Activated T-cell treated with anti-CD3 and anti-CD28 coated beads for 48 hours (primary cell): ENCODE results near the gene RASGRF1.
"Not testable (repeated sequence)": the region's sequence is repeated elsewhere in the genome, so short reads cannot be mapped to it uniquely, and the experiment has no call there.

Experiments used
- DNase-seq: peaks from one replicate; pipeline ENCODE4 v3.0.0-alpha.2; 2020; ENCODE audit warnings: low read depth

Gene RASGRF1

DNA sequence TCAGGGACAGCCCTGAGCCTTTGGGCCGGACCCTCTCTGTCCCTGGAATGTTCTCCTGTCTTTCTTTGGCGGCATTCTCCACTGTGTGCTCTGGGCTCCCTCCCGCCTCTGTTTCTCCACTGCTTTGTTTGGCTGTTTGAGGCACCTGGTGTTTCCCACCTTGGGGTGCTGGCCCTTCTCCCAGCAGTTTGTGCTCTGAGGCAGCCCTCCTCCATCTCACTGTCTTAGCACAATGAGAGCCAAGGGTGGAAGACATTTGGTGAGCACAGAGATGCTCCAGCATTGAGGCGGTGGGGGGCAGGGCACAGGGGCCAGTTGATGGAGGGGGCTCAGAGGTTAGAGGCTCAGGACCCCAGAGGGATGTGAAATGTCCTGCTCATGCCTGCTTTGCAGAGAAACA lies 54.3 kb downstream of the RASGRF1 start:
- DNase-seq, result no peak

DNA sequence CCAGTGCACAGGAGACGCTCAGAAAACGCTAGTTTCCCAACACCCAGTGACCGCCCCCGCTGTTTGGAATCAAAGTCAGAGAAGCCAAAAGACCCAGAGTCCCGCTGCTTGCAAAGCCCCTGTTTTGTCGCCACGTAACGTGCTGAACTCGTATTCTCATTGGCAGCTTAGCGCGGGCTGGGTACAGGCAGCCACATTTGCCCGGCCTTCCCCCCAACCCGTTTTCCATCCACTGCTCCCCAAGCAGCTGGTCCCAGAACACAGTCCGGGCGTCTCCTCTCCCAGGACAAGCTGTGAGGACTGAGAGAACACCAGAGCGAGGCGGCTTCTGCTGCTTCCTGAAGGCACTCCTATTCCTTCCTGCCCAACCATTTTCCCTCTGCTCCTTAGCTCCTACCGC lies 54.8 kb downstream of the RASGRF1 start:
- no peak for DNase-seq

GRCh38 chr15:79035111-79035601 lies 55.4 kb downstream of the RASGRF1 start:
- DNase-seq, result no peak

GRCh38 chr15:79034284-79034683 lies 56.3 kb downstream of the RASGRF1 start:
- no peak for DNase-seq

DNA sequence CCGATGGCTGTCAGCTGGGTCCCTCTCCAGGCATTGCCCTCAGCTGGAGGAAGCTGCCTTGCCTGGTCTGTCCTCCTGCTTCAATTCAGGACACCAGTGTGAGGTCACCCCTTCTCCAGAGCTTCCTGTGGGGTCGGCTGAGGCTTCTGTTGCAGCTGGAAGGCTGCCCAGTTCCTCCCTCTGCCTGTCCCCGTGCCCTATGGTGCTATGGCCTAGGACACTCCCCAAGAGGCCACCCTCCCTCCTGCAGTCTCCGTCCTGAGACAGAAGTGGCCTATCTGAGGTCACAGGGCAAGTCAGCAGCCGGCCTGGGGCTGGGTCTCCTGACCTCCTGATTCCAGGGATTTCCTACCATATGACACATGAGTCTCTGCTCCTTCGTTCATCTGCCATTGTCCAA lies 57.9 kb downstream of the RASGRF1 start:
- DNase-seq, result no peak

- DNase-seq, result no peak
Observed at GRCh38 chr15:79031821-79032220, 58.8 kb downstream of the RASGRF1 start.

DNA sequence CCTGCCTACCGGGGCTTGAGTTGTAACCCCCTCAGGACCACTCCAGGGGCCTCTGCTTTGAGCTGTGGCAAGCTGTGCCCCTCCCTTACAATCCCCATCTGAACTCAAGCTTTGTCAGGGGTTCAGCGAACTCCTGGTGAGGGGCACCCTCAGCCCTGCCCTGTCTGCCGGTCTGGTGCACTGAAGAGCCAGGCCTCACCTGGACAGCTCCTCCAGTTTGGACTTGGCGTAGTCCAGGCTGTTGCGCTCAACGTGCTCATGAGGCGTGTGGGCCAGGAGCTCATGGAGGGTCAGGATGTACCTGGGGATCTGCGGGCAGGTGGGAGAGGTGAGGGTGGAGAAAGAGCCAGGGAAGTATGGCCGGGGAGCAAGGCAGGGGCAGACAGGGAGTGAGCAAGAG lies 59.4 kb downstream of the RASGRF1 start:
- no peak for DNase-seq

DNA sequence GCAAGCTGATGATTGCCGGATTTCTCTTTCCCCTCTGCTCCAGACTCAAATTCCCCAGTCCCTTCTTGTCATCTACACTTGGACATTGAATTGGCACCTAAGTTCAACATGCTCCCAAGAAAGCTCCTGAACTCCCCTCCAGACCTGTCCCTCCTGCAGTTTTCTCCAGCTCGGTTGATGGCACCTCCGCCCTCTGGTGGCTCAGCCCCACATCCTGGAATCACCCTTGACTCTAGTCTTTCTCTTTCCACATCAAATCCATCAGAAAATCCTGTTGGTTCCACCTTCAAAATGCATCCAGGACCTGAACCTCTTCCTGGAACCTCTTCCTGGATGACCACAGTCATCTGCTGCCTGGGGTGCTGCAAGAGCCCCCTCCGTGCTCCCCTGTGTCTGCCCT lies 60.1 kb downstream of the RASGRF1 start:
- DNase-seq, result no peak

GRCh38 chr15:79028411-79028964 lies 62.1 kb downstream of the RASGRF1 start:
- peak; percentile 36 for DNase-seq

DNA sequence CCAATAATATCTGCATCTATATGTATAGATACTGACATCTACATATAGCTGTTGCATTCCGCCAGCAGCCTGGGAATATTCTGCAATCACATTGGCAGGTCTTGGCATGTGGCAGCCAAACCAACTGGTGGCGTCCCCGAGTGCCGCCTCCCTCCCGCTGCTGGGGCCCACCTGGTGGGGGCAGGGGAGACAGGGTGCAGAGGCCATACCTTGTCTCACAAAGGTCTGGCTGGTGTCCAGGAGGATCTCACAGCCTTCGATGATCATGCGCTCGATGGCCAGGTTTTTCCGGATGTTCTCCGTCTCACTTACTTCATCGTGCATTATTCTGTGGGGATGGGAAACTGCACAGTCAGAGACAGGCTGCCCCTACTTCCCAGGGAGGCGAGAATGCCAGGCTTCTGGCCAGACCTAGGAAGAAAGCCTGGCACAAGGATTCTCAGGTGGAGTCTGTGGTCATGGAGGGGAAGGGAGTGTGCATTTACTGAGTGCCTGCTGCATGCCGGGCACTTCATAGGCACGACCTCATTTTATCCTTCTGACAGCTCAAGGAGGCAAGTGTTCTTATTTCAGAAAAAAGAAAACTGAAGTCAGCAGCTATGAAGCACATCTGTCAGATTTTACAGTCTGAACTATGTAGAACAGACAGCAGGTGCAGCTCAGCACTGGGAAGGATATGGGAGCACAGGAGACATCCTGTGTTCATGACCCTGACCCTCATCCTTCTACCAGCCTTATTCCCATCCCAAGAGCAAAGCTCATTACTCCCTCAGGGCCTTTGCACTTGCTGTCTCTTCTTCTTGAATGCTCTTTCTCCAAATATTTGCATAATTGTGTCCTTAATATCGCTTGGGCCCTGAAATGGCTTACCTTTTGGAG lies 62.8 kb downstream of the RASGRF1 start:
- no peak for DNase-seq

GRCh38 chr15:79025802-79026201 lies 64.8 kb downstream of the RASGRF1 start:
- no peak for DNase-seq

- DNase-seq, result no peak
Observed at GRCh38 chr15:79025201-79025600, 65.4 kb downstream of the RASGRF1 start.

GRCh38 chr15:79024493-79024892 lies 66.1 kb downstream of the RASGRF1 start:
- DNase-seq, result not testable (repeated sequence)

- no peak for DNase-seq
Observed at GRCh38 chr15:79023918-79024317, 66.7 kb downstream of the RASGRF1 start.

- no peak for DNase-seq
Observed at GRCh38 chr15:79023546-79023890, 67.1 kb downstream of the RASGRF1 start.

DNA sequence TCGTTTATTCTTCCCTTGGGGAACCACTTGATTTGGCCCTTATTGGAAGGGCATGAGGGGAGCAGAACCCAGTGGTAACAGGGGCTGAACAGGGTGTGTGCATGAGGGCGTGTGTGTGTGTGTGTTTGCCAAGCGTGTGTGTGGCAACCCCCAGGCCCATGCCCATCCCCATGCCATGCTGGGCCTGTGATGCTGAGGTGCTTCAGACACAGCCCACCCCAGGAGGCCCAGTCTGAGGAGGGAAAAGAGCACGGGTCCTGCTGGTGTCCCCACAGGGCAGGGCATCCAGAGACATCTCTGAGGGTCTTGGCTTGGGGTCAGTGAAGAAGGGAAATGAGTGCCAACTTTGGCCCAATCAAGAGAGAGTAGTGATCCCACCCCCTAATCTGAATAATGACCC lies 71.6 kb downstream of the RASGRF1 start:
- DNase-seq, result no peak

DNA sequence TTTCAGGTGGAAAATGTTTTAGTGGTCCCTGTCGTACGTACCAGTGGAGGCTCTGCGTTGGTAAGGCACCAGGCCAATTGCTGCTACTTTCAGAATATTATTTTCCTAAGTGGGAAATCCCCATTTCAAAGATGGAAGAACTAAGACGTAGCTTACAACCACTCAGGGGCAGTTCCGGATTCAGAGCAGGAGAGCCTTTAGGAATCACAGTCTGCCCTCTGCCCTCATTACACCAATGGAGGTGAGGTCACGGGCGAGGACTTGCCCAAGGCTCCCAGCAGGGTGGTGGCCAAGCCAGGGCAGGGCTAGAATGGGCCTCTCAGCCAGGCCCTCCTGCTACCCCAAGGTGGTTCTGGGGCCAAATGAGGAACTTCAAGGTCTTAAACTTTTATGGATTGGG lies 72.6 kb downstream of the RASGRF1 start:
- no peak for DNase-seq

GRCh38 chr15:79016527-79017170 lies 73.9 kb downstream of the RASGRF1 start:
- DNase-seq, result no peak

DNA sequence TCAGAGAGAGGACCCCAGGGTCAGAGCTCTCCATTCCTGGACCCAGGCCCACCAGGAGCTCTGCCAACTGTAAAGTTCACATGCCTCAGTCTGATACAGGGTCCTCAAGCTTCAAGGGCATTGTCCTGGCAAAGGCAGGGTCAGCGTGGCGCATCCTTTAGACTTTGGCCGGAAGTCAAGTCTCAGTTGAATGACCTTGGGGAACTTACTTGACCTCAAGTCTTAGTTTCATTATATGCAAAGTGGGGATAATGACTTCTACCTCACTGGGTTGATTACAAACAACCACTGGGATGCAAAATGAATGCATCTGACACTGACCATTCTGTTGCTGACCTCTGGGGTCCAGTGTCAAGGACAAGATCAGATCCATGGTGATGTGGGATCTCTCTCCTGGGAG lies 75.2 kb downstream of the RASGRF1 start:
- DNase-seq, result no peak

DNA sequence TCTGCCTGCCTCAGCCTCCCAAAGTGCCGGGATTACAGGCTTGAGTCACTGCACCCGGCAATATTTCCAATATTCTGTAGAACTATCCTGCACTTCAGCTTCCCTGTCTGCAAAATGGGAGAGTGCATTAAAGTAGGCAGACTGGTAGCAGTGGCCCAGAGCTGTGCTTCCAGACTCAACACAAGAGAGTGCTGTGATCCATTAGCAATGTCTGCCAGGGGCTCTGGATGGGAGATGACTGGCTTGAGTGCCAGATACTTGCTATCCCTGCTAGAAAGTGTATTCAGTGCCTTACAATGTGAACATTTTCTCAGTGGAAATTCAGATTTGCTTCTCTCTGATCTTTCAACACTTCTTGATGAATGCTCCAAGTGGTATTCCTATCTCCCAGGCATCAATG lies 80.3 kb downstream of the RASGRF1 start:
- no peak for DNase-seq

GRCh38 chr15:79009379-79009778 lies 81.2 kb downstream of the RASGRF1 start:
- DNase-seq, result no peak

GRCh38 chr15:79008659-79009058 lies 81.9 kb downstream of the RASGRF1 start:
- no peak for DNase-seq

DNA sequence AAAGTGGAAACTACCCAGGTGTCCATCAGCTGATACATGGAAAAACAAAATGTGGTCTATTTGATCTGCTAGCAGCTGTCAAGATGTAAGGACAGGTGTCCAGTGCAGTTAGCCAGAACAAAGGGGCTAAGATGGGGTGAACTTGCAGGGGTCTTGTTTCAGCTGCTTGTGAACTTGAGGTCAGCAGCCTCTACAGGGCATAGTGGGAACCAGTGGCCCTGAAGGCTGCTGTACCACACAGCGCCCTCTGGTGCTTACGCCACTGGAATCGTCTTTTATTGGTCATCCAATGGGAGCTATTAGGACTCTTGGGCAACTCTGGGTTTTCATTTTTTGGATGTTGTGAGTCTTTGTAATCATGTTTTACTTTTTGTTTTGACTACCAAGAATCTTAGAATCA lies 83.5 kb downstream of the RASGRF1 start:
- DNase-seq, result no peak
